Raji (cell line): Measurements from ENCODE around the gene DLGAP1.

Experiments
- POLR2A ChIP-seq: IDR thresholded peaks from 2 replicates; pipeline ENCODE4 v1.6.1; 2011; ENCODE audit warnings: low read depth, low read length, control low read depth; ENCODE audit not compliant: insufficient read depth

The DLGAP1 gene

DNA sequence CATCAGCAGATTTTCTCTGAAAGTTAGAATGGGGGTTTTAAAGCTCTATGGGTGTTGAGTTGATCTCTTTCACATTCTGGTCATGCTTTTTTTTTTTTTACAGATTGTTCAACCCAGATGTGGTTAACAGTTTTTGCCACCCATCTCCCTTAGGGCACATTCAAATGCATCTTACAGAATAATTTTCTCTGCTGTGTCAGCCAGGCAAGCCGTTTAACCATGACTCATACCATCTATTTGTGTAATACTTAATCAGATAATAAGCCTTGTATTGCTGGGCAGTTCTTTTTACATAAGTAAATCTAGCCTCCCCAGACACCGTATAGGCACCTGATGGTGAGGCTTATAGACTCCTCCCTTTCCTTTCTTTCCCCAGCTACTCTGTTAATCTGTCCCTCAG, 943.1 kb downstream of the DLGAP1 start:
- no peak for TF ChIP-seq POLR2A

DNA sequence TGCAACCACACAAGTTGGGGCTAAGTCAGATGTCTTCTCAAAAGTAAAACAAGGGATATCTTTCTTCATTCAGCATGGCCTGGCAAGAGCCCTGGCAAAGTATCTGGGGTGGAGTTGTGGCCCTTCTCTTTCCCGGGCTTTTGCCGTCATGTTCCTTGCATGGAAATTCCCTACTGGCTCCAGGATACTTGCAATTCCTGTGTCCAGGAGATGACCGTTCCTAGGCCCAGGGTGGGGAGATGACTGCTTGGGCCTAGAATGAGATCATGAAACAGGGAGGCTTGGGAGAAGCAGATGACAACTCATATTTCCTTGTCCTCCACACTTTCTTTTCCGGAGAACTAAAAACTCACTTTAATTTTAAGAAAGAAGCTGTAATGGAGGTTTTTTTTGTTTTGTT, 944.2 kb downstream of the DLGAP1 start:
- TF ChIP-seq POLR2A, result no peak

DNA sequence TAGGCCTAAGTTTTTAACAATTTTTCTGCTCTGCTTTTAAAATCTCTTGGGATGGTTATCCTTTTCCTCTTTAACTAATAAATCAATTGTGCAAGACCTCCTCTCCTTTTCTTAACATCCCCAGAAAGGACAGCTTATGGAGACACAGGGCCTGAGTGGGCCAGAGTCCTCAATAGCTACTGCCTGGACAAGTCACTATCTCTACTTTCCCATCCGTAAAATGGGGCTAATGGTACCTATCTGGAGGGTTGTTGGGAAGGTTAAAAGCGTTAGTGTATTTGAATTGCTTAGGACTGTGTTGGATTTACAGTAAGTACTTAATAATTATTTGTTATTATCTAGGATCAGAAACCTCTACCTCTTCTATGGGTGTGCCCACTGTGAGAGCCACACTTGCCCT, 945.1 kb downstream of the DLGAP1 start:
- TF ChIP-seq POLR2A, result no peak

DNA sequence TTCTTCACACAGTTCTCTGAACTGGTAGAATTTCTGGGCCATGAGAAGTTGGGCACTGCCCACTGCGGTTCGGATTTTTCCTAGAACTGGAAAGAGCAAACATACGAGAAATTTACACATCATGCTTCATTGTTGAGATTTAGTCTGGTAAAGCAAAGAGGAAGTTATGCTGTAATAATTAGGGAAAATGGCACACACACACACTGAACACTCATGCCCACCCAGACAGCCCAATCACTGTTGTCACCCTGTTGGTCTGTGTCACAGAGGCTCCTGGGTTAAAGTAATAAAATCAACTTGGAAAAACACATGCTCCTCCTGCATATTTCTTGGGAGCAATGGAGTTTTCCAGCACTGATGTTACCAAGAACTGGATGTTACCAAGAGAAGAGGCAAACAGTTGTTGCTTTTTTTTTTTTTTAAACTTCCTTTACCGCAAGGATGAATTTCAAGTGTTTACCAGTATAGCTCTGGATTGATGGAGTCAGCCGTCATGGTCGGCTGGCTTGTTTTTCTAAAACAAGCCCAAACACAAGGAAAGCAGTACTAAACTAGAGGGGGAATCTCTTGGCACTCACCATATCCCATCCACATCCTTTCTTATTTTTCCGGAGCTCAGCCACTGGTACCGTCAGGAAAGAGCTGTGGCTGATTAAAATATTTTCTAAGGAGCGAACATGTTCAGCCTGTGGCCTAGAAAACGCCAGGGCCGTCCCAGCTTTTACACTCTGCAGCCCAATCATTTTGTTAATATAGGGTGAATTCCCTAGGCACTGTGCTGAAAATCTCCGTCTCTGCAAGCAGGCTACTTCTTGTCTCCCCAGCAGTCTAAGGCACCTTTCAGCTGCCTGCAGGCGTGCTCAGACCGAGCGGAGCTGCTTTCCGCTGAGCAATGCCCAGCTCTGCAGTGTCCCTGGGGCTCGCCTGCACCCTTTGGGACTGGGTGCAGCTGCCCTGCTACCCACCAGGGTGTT, 946.2 kb downstream of the DLGAP1 start:
- no peak for TF ChIP-seq POLR2A

DNA sequence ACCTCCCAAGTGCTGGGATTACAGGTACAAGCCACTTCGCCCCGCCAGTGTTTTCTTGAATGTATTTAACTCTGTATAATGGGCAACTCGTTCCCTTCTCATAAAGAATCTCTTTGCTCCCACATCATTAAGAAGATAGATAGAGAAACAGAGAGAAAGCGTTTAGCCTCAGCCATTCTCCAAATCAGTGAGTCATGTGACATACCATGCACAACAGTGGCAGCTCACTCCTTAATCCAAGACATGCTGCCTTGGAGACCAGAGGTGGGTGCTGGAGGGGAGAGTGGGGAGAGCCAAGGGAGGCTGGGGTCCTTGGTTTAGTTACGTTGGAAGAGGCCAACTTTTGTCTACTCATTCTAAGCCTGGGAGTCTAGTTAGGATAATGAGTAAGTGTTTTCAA, 950.5 kb downstream of the DLGAP1 start:
- TF ChIP-seq POLR2A, result no peak

DNA sequence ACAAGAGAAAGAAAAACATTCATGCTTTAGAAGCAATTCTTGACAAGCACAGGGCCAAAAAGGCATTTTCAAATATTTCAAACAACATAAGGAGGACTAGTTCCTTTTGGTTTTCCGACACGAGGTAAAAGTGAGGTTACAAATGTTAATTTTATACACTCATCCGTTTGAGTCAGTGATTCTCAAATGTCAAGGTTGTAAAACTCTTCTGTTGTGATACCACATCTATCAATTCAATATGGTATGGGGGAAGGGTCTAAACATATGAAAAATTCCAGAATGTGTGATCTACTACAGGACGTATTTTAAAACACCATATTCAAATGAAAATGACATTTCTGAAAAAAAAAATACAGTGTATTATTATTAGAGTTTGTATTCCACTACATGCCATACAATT, 952.5 kb downstream of the DLGAP1 start:
- TF ChIP-seq POLR2A, result no peak

DNA sequence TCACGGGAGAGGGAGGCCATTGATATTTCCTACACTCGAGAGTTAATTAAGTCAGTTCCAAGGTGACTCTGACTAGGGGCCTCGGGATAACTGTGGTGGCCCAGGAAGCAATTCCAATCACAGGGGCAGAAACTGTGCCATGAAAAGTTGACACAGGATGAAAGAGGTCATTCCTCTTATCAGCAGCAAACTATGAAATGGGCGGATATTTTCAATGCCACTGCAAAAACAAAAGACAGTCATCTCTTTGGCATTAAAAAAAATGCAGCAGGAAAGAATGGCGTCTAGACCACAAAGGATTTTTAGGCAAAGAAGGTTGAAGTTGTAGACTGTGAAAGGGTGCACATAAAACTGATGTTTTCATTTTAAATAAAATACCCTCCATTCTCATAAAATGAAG, 955.1 kb downstream of the DLGAP1 start:
- no peak for TF ChIP-seq POLR2A

DNA sequence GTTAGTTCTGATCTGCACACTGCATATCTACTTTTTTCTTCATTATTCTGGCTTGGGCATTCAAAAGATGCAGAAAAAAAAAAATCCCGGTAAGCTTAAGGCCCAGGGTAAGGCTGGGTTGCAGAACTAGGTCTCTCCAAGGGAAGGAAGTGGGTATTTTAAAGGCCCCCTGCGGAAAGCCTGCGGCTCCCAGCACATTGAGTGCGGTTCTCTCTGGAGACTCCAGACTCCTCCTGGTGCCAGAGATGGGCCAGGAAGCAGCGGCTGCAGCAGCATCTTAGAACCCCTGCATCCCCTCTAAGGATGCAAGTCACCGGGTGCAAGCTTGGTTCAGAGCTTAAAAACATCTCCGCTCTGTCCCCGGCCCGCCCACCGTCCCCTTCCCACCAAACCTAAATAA, 955.6 kb downstream of the DLGAP1 start:
- no peak for TF ChIP-seq POLR2A

DNA sequence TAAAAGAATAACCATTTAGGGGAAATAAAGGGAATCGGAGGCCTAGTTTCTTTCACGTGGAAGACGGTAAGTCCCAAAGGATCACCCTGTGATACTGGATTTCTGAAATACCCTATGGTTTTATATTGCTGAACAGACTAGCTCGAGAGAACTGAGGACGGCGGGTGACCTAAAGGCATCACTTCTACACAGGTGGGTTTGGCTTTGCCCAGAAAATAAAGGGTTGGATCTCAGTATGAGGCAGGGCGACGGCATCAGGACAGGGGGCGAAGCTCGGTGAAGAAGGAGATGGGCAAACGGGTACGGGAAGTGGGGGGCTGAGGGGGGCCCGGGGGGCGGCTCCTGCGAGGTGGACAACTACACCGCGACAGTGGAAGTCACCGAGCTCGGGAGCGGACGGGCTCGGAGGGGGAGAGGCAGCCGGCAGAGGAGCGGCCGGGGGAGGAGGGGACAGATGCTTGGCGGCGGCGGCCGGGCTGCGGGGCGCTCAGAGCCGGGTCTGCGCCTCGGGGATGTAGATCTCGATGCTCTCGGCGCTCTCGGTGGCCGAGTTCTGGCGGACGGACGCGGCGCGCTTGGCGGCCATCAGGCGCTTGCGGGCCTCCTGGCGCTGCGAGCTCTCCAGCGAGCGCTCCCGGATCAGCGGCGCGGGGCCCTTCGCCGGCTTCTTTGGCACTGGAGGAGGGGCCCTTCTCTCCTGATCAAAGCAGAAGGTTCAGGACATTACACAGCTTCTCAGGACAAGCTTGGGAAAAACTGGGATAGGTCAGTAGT, 956.2 kb downstream of the DLGAP1 start:
- TF ChIP-seq POLR2A, result no peak

DNA sequence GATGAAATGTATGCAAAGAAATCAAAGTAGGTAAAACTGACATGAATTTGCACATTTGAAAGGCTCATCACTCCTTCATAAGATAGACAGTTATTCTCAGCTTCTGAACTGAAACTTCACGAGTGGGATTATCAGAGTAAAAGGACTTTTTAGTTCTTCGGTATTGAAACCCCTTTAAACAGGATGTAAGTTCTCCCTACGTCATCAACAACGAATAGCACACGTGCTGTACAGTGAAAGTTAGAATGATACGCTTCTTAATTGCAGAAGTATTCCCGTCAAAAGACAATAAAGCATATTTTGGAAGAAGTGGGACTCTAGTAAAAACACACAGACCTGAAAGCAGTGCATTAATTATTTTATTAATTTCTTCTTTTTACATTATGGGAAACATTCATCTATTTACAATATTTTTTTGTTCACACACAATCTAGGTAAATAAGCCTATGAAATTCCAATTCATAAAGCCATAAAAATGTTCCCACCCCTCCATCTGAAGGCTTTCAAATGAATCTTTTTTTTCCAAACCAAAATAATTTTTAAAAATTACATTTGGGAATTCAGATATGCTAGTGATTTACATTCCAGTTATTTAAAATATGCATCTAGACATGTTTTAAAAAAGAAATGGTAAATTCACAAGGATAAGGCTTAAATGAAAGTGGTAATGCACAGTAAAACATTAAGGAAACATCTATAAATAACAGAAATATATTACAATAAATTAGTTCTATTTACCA, 959.2 kb downstream of the DLGAP1 start:
- TF ChIP-seq POLR2A, result no peak

DNA sequence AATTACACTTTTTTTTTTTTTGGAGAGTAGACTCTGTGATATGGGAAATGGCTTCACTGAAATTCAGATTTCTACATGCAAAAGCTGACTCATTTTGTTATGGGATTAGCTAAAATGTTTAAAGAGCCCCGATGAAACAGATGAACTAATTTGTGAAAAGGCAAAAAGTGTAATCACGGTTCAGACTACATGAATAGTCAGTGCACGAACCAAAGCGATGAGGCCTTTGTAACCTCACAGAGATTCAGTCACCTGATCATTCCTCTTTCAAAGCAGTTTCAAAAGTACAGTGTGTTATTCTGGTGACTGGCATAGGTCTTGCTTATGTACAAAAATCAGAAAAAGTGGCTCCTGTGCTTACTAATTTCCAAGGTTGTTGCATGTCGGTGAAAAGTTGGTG, 960.5 kb downstream of the DLGAP1 start:
- no peak for TF ChIP-seq POLR2A

DNA sequence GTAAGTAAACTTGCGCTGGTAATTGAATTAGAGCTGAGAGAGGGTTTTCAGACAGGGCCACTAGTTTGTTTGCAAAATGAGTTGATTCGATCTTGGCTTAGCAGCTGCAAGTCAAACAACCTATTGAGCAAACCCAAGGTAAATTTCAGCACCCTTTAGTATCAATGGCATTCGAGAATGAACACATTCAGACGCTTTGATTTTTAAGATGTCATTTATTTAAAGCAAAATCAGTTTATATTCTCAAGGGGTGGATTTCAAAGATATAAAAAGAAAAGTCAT, 960.9 kb downstream of the DLGAP1 start:
- no peak for TF ChIP-seq POLR2A

DNA sequence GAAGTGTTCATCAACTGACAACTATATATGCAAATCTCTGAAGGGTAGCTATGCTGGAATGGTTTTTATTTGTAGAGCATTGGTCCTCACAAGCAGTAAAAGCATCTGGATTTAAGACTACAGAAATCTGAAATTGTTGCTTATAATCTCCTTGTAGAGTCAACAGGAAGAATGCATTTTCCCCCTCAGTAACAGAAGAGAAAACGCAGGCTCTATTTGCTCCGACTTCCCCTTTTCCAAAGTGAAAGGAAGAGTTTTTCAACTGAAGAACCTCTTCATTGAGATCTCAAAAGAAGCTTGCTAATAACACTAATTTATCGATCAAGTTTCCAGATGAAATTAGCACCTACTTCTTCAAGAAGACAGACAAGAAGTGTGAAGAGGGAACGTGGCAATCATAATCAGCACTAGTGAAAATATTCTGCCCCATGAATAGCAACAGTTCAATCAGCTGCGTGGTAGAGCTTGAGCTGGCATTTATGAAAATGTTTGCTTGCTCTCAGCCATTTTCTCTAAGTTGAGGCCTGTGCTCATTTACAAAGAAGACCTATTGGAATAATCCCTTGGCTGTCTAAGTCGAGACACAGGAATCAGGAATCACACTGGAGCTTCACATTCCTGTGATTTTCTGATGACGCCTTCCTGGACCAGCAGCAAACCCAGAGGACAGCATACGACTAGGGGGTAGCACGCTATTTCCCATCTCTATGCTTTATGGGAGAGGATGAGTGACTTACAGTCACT, 961.4 kb downstream of the DLGAP1 start:
- TF ChIP-seq POLR2A, result no peak

DNA sequence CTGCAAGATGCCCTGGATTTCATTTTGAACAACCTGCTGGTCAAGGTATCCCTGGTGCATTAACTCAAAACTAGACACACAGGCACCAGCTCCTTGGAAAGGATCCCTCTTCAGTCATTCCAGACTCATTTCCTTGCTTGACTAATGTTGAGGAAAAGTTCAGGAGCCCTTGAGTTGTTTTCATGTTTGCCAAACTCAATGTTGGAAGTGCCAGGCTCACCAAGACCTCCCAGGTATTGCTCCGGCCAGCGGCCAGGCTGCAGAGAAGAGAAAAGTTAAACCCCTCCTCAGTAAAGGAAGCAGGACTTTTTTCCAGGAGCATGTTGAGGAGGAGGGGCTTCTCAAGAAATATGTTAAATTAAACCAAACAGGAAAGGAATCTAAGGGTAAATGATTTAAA, 962.4 kb downstream of the DLGAP1 start:
- no peak for TF ChIP-seq POLR2A

DNA sequence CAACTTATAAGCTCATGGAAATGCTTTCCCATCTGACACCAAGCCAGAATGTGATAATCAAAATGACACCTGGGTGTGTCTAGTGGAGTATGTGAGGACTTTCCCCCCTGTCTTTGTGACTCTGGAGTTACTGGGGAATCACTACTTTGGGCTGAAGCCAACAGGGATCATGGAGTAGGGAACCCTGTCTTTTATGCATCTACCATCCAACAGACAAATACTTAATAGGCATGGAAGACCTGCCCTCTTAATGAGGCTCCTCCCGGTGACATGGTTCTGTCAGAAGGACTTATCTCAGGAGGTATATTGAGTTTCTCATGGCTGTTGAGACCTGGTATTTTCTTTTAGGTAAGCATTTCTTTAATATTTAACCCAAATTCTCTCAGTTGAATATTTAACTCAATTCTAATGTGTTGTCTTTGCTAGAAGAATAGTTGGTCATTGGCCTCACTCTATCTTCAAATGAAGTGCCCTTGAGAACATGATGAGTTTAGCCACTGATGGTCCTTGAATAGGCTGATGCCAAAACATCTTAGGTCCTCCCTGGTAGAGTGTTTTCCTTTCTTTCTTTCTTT, 963.0 kb downstream of the DLGAP1 start:
- no peak for TF ChIP-seq POLR2A
